GM12892 (cell line): ENCODE measurements around the gene ZSCAN12.

Source experiments
- POLR2A ChIP-seq: IDR thresholded peaks from 2 replicates; pipeline ENCODE4 v1.6.1; 2011; ENCODE audit warnings: low read depth, low read length, control low read depth
- POLR2AphosphoS5 ChIP-seq: IDR thresholded peaks from 2 replicates; pipeline ENCODE4 v1.6.1; 2011; ENCODE audit warnings: low read depth, low read length, control low read depth
- TAF1 ChIP-seq: IDR thresholded peaks from 2 replicates; pipeline ENCODE4 v1.6.1; 2011; ENCODE audit warnings: low read depth, mild to moderate bottlenecking, control low read depth, low read length, borderline replicate concordance

DNA sequence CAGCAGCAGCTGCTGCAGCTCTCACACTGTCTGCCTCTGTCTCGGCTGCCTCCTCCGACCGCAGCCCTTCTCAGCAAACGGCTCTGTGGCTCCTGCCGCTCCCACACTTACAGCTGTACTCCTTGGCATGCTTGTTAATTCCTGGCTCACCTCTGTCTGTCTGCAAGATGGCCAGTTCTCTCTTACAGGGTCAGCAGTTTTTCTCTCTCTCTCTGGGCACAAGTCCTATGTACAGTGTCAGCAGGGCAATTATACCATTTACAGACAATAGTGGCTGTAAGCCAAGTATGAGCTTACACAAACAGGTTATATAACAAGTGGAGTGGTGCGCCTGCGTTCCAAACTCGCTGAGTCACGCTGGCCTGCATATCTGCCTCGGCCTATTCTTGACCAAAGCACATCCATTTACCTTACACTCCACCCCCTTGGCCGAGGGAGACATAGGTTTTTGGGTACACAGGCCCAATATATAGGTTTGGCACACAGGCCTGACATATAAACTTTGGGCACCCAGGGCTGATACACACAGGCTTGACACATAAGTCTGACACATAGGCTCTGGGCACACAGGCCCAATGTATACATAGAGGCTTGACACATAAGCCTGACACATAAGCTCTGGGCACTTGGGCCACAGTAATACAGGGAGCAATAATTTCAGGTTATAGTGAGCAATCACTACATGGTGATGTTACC is 45.4 kb downstream of the ZSCAN12 start:
- no peak for TF ChIP-seq POLR2AphosphoS5
- no peak for TF ChIP-seq TAF1
- TF ChIP-seq POLR2A: no peak
